Measurements from ENCODE around the gene SLC19A1.

Gene SLC19A1

GRCh38 chr21:45576838-45577737 is 34.8 kb upstream of the SLC19A1 start:
- H3K4me3 ChIP-seq (ENCODE audit: low read length in 2 of 2): no peak overlapping the region
- H3K4me1 ChIP-seq (ENCODE audit: control insufficient read depth in 2 of 2, insufficient read depth in 2 of 2, low read length in 2 of 2): no peaks in the 10 kb centered on the region
- no peak overlapping the region for H3K27ac ChIP-seq (ENCODE audit: low read depth in 2 of 2, low read length in 2 of 2)
- no peak overlapping the region for H3K9ac ChIP-seq (ENCODE audit: low read depth in 1 of 2, low read length in 2 of 2)
- H3K9me3 ChIP-seq (ENCODE audit: control insufficient read depth in 2 of 2, low read length in 2 of 2): no peaks in the 10 kb centered on the region
- H3K36me3 ChIP-seq (ENCODE audit: control insufficient read depth in 2 of 2, insufficient read depth in 2 of 2, low read length in 2 of 2): no peaks in the 10 kb centered on the region
- H3K27me3 ChIP-seq (ENCODE audit: control insufficient read depth in 2 of 2, insufficient read depth in 2 of 2, low read length in 2 of 2): no peaks in the 10 kb centered on the region

- H3K36me3 ChIP-seq (ENCODE audit: control insufficient read depth in 2 of 2, insufficient read depth in 2 of 2, low read length in 2 of 2): no peaks in the 10 kb centered on the region
- H3K4me3 ChIP-seq (ENCODE audit: low read length in 2 of 2): no peak overlapping the region
- H3K27ac ChIP-seq (ENCODE audit: low read depth in 2 of 2, low read length in 2 of 2): no peak overlapping the region
- no peaks in the 10 kb centered on the region for H3K9me3 ChIP-seq (ENCODE audit: control insufficient read depth in 2 of 2, low read length in 2 of 2)
- H3K4me1 ChIP-seq (ENCODE audit: control insufficient read depth in 2 of 2, insufficient read depth in 2 of 2, low read length in 2 of 2): no peaks in the 10 kb centered on the region
- H3K9ac ChIP-seq (ENCODE audit: low read depth in 1 of 2, low read length in 2 of 2): no peak overlapping the region
- H3K27me3 ChIP-seq (ENCODE audit: control insufficient read depth in 2 of 2, insufficient read depth in 2 of 2, low read length in 2 of 2): no peaks in the 10 kb centered on the region
Measured at GRCh38 chr21:45575993-45576837, 34.0 kb upstream of the SLC19A1 start.

- H3K4me3 ChIP-seq (ENCODE audit: low read length in 2 of 2): no peak overlapping the region
- H3K9me3 ChIP-seq (ENCODE audit: control insufficient read depth in 2 of 2, low read length in 2 of 2): no peaks in the 10 kb centered on the region
- H3K4me1 ChIP-seq (ENCODE audit: control insufficient read depth in 2 of 2, insufficient read depth in 2 of 2, low read length in 2 of 2): no peaks in the 10 kb centered on the region
- no peak overlapping the region for H3K9ac ChIP-seq (ENCODE audit: low read depth in 1 of 2, low read length in 2 of 2)
- no peaks in the 10 kb centered on the region for H3K36me3 ChIP-seq (ENCODE audit: control insufficient read depth in 2 of 2, insufficient read depth in 2 of 2, low read length in 2 of 2)
- no peak overlapping the region for H3K27ac ChIP-seq (ENCODE audit: low read depth in 2 of 2, low read length in 2 of 2)
- H3K27me3 ChIP-seq (ENCODE audit: control insufficient read depth in 2 of 2, insufficient read depth in 2 of 2, low read length in 2 of 2): no peaks in the 10 kb centered on the region
Measured at GRCh38 chr21:45575304-45575992, 33.2 kb upstream of the SLC19A1 start.

- Histone ChIP-seq H3K4me1 (ENCODE audit: control insufficient read depth in 2 of 2, insufficient read depth in 2 of 2, low read length in 2 of 2) (no peaks in the 10 kb centered on the region), H3K36me3 (ENCODE audit: control insufficient read depth in 2 of 2, insufficient read depth in 2 of 2, low read length in 2 of 2) (no peaks in the 10 kb centered on the region), H3K27me3 (ENCODE audit: control insufficient read depth in 2 of 2, insufficient read depth in 2 of 2, low read length in 2 of 2) (no peaks in the 10 kb centered on the region), H3K9ac (ENCODE audit: low read depth in 1 of 2, low read length in 2 of 2) (no peak overlapping the region), H3K9me3 (ENCODE audit: control insufficient read depth in 2 of 2, low read length in 2 of 2) (no peaks in the 10 kb centered on the region), H3K4me3 (ENCODE audit: low read length in 2 of 2) (no peak overlapping the region), H3K27ac (ENCODE audit: low read depth in 2 of 2, low read length in 2 of 2) (no peak overlapping the region)
Measured at GRCh38 chr21:45574691-45575090, 32.5 kb upstream of the SLC19A1 start.

GRCh38 chr21:45574081-45574501 is 31.9 kb upstream of the SLC19A1 start:
- Histone ChIP-seq H3K27me3 (ENCODE audit: control insufficient read depth in 2 of 2, insufficient read depth in 2 of 2, low read length in 2 of 2) (no peaks in the 10 kb centered on the region), H3K27ac (ENCODE audit: low read depth in 2 of 2, low read length in 2 of 2) (no peak overlapping the region), H3K9me3 (ENCODE audit: control insufficient read depth in 2 of 2, low read length in 2 of 2) (no peaks in the 10 kb centered on the region), H3K9ac (ENCODE audit: low read depth in 1 of 2, low read length in 2 of 2) (no peak overlapping the region), H3K36me3 (ENCODE audit: control insufficient read depth in 2 of 2, insufficient read depth in 2 of 2, low read length in 2 of 2) (no peaks in the 10 kb centered on the region), H3K4me3 (ENCODE audit: low read length in 2 of 2) (no peak overlapping the region), H3K4me1 (ENCODE audit: control insufficient read depth in 2 of 2, insufficient read depth in 2 of 2, low read length in 2 of 2) (no peaks in the 10 kb centered on the region)

GRCh38 chr21:45573452-45574035 is 31.3 kb upstream of the SLC19A1 start:
- no peaks in the 10 kb centered on the region for H3K4me1 ChIP-seq (ENCODE audit: control insufficient read depth in 2 of 2, insufficient read depth in 2 of 2, low read length in 2 of 2)
- H3K36me3 ChIP-seq (ENCODE audit: control insufficient read depth in 2 of 2, insufficient read depth in 2 of 2, low read length in 2 of 2): no peaks in the 10 kb centered on the region
- no peak overlapping the region for H3K4me3 ChIP-seq (ENCODE audit: low read length in 2 of 2)
- no peaks in the 10 kb centered on the region for H3K27me3 ChIP-seq (ENCODE audit: control insufficient read depth in 2 of 2, insufficient read depth in 2 of 2, low read length in 2 of 2)
- H3K9ac ChIP-seq (ENCODE audit: low read depth in 1 of 2, low read length in 2 of 2): no peak overlapping the region
- H3K9me3 ChIP-seq (ENCODE audit: control insufficient read depth in 2 of 2, low read length in 2 of 2): no peaks in the 10 kb centered on the region
- H3K27ac ChIP-seq (ENCODE audit: low read depth in 2 of 2, low read length in 2 of 2): no peak overlapping the region

GRCh38 chr21:45572783-45573451 is 30.7 kb upstream of the SLC19A1 start:
- Histone ChIP-seq H3K4me1 (ENCODE audit: control insufficient read depth in 2 of 2, insufficient read depth in 2 of 2, low read length in 2 of 2) (no peaks in the 10 kb centered on the region), H3K4me3 (ENCODE audit: low read length in 2 of 2) (no peak overlapping the region), H3K27me3 (ENCODE audit: control insufficient read depth in 2 of 2, insufficient read depth in 2 of 2, low read length in 2 of 2) (no peaks in the 10 kb centered on the region), H3K9me3 (ENCODE audit: control insufficient read depth in 2 of 2, low read length in 2 of 2) (no peaks in the 10 kb centered on the region), H3K27ac (ENCODE audit: low read depth in 2 of 2, low read length in 2 of 2) (no peak overlapping the region), H3K9ac (ENCODE audit: low read depth in 1 of 2, low read length in 2 of 2) (no peak overlapping the region), H3K36me3 (ENCODE audit: control insufficient read depth in 2 of 2, insufficient read depth in 2 of 2, low read length in 2 of 2) (no peaks in the 10 kb centered on the region)

GRCh38 chr21:45572231-45572630 is 30.0 kb upstream of the SLC19A1 start:
- no peaks in the 10 kb centered on the region for H3K4me1 ChIP-seq (ENCODE audit: control insufficient read depth in 2 of 2, insufficient read depth in 2 of 2, low read length in 2 of 2)
- no peaks in the 10 kb centered on the region for H3K27me3 ChIP-seq (ENCODE audit: control insufficient read depth in 2 of 2, insufficient read depth in 2 of 2, low read length in 2 of 2)
- H3K4me3 ChIP-seq (ENCODE audit: low read length in 2 of 2): no peak overlapping the region
- no peak overlapping the region for H3K27ac ChIP-seq (ENCODE audit: low read depth in 2 of 2, low read length in 2 of 2)
- no peaks in the 10 kb centered on the region for H3K9me3 ChIP-seq (ENCODE audit: control insufficient read depth in 2 of 2, low read length in 2 of 2)
- H3K9ac ChIP-seq (ENCODE audit: low read depth in 1 of 2, low read length in 2 of 2): no peak overlapping the region
- H3K36me3 ChIP-seq (ENCODE audit: control insufficient read depth in 2 of 2, insufficient read depth in 2 of 2, low read length in 2 of 2): no peaks in the 10 kb centered on the region

- Histone ChIP-seq H3K4me1 (ENCODE audit: control insufficient read depth in 2 of 2, insufficient read depth in 2 of 2, low read length in 2 of 2) (no peaks in the 10 kb centered on the region), H3K27me3 (ENCODE audit: control insufficient read depth in 2 of 2, insufficient read depth in 2 of 2, low read length in 2 of 2) (no peaks in the 10 kb centered on the region), H3K9me3 (ENCODE audit: control insufficient read depth in 2 of 2, low read length in 2 of 2) (no peaks in the 10 kb centered on the region), H3K4me3 (ENCODE audit: low read length in 2 of 2) (no peak overlapping the region), H3K27ac (ENCODE audit: low read depth in 2 of 2, low read length in 2 of 2) (no peak overlapping the region), H3K36me3 (ENCODE audit: control insufficient read depth in 2 of 2, insufficient read depth in 2 of 2, low read length in 2 of 2) (no peaks in the 10 kb centered on the region), H3K9ac (ENCODE audit: low read depth in 1 of 2, low read length in 2 of 2) (no peak overlapping the region)
Measured at GRCh38 chr21:45571641-45572040, 29.4 kb upstream of the SLC19A1 start.
